T-helper 17 cell (primary cell): ENCODE results near the gene PDPR. TPM values are rescaled to one million over a fixed set of nuclear protein-coding genes. Genes with fewer than 3 reads are reported as not detected.
"Not testable (repeated sequence)": the region's sequence is repeated elsewhere in the genome, so short reads cannot be mapped to it uniquely, and the experiment has no call there.

Experiments used
- ATAC-seq: fragments of 150-1000 bp; cut with Tn5 transposase; 2 replicates; pipeline ENCODE4 v1.10.0; 2021; ENCODE audit warnings: mild to moderate bottlenecking, moderate library complexity
- DNase-seq, 3 donors: peaks; one replicate each; pipeline versions ENCODE4 v3.0.0 to v3.0.0-alpha.2; 2020 to 2021
- H3K9me3 ChIP-seq: one replicate; pipeline ENCODE4 v1.7.0; 2013; ENCODE audit warnings: low read length, mild to moderate bottlenecking; ENCODE audit not compliant: control insufficient read depth, poor library complexity, severe bottlenecking
- H3K27ac Mint-ChIP-seq: one replicate; pipeline ENCODE4 v1.8.0; 2022; ENCODE audit warnings: mild to moderate bottlenecking, moderate library complexity, mixed read lengths
- H3K27me3 Mint-ChIP-seq: one replicate; pipeline ENCODE4 v1.8.0; 2022; ENCODE audit warnings: mixed read lengths
- H3K36me3 Mint-ChIP-seq: one replicate; pipeline ENCODE4 v1.8.0; 2022; ENCODE audit warnings: low read depth, mixed read lengths
- H3K4me1 Mint-ChIP-seq: one replicate; pipeline ENCODE4 v1.8.0; 2022; ENCODE audit warnings: mild to moderate bottlenecking, mixed read lengths
- H3K4me3 Mint-ChIP-seq: one replicate; pipeline ENCODE4 v1.8.0; 2022; ENCODE audit warnings: mild to moderate bottlenecking, moderate library complexity, mixed read lengths
- total RNA-seq, 4 donors: library from RNA in 2 of 4; stranded (reverse) in 2 of 4; gene quantifications; one replicate each; pipeline ENCODE4 v1.2.3 and lab custom pipeline; 2022 to 2026

Gene PDPR
- total RNA-seq, 2 donors from 2014 or later = 35.0 to 35.6 TPM

- not testable (repeated sequence) for H3K9me3 ChIP-seq, H3K4me3 Mint-ChIP-seq, DNase-seq, H3K27me3 Mint-ChIP-seq, ATAC-seq, H3K27ac Mint-ChIP-seq, H3K4me1 Mint-ChIP-seq, H3K36me3 Mint-ChIP-seq
Observed at GRCh38 chr16:70196683-70197300, 82.7 kb downstream of the PDPR start.

- H3K9me3 ChIP-seq, H3K4me1 Mint-ChIP-seq, H3K27ac Mint-ChIP-seq, H3K27me3 Mint-ChIP-seq, DNase-seq, H3K4me3 Mint-ChIP-seq, H3K36me3 Mint-ChIP-seq, ATAC-seq: not testable (repeated sequence)
Observed at GRCh38 chr16:70197611-70198010, 83.5 kb downstream of the PDPR start.

- H3K36me3 Mint-ChIP-seq, H3K9me3 ChIP-seq, DNase-seq, H3K27ac Mint-ChIP-seq, H3K4me1 Mint-ChIP-seq, H3K4me3 Mint-ChIP-seq, H3K27me3 Mint-ChIP-seq, ATAC-seq: not testable (repeated sequence)
Observed at GRCh38 chr16:70198230-70198629, 84.1 kb downstream of the PDPR start.

GRCh38 chr16:70198666-70199065 lies 84.5 kb downstream of the PDPR start:
- H3K4me1 Mint-ChIP-seq, H3K27ac Mint-ChIP-seq, H3K27me3 Mint-ChIP-seq, H3K4me3 Mint-ChIP-seq, ATAC-seq, DNase-seq, H3K9me3 ChIP-seq, H3K36me3 Mint-ChIP-seq: not testable (repeated sequence)

GRCh38 chr16:70199170-70199569 lies 85.0 kb downstream of the PDPR start:
- not testable (repeated sequence) for H3K36me3 Mint-ChIP-seq

GRCh38 chr16:70200063-70200462 lies 85.9 kb downstream of the PDPR start:
- not testable (repeated sequence) for H3K27ac Mint-ChIP-seq, H3K4me3 Mint-ChIP-seq, H3K36me3 Mint-ChIP-seq, DNase-seq, H3K27me3 Mint-ChIP-seq, H3K9me3 ChIP-seq, H3K4me1 Mint-ChIP-seq, ATAC-seq

More at GRCh38 chr16:70199170-70199569, 85.0 kb downstream of the PDPR start:
- H3K9me3 ChIP-seq, H3K27me3 Mint-ChIP-seq, ATAC-seq, DNase-seq, H3K4me1 Mint-ChIP-seq, H3K4me3 Mint-ChIP-seq, H3K27ac Mint-ChIP-seq: not testable (repeated sequence)

- H3K27me3 Mint-ChIP-seq, H3K4me1 Mint-ChIP-seq, ATAC-seq, H3K4me3 Mint-ChIP-seq, H3K36me3 Mint-ChIP-seq, DNase-seq, H3K27ac Mint-ChIP-seq, H3K9me3 ChIP-seq: not testable (repeated sequence)
Observed at GRCh38 chr16:70203508-70203907, 89.4 kb downstream of the PDPR start.

- not testable (repeated sequence) for H3K36me3 Mint-ChIP-seq, DNase-seq, H3K27me3 Mint-ChIP-seq
Observed at GRCh38 chr16:70204010-70204409, 89.9 kb downstream of the PDPR start.

GRCh38 chr16:70204668-70205405 lies 90.7 kb downstream of the PDPR start:
- H3K27ac Mint-ChIP-seq, DNase-seq, H3K4me3 Mint-ChIP-seq, ATAC-seq, H3K4me1 Mint-ChIP-seq, H3K36me3 Mint-ChIP-seq, H3K9me3 ChIP-seq, H3K27me3 Mint-ChIP-seq: not testable (repeated sequence)

More at GRCh38 chr16:70204010-70204409, 89.9 kb downstream of the PDPR start:
- not testable (repeated sequence) for H3K4me3 Mint-ChIP-seq, H3K9me3 ChIP-seq, ATAC-seq, H3K27ac Mint-ChIP-seq, H3K4me1 Mint-ChIP-seq

- not testable (repeated sequence) for H3K36me3 Mint-ChIP-seq, ATAC-seq, H3K4me3 Mint-ChIP-seq, DNase-seq, H3K9me3 ChIP-seq, H3K27me3 Mint-ChIP-seq, H3K4me1 Mint-ChIP-seq
- peak overlapping the region; percentile 2 for H3K27ac Mint-ChIP-seq
Observed at GRCh38 chr16:70206382-70206781, 92.2 kb downstream of the PDPR start.

Other genes with a start within 250 kb of the PDPR start
- 1 to 10 TPM; 1.8 to 2.1 TPM for gene CLEC18A, start 163.0 kb upstream of the PDPR start, total RNA-seq
- gene CLEC18C, start 59.5 kb downstream of the PDPR start, total RNA-seq = 1 to 10 TPM in 1 of 2 donors, under 1 TPM in 1; 0.44 to 1.3 TPM
- gene EXOSC6, start 137.6 kb downstream of the PDPR start, total RNA-seq = 10 to 100 TPM; 27.4 to 31.6 TPM
- gene AARS1, start 175.2 kb downstream of the PDPR start, total RNA-seq = 10 to 100 TPM; 14.7 to 20.6 TPM
- 10 to 100 TPM; 28.7 to 31.2 TPM for gene DDX19B, start 184.9 kb downstream of the PDPR start, total RNA-seq
- 10 to 100 TPM; 49.3 to 51.8 TPM for gene DDX19A, start 232.6 kb downstream of the PDPR start, total RNA-seq